ENCODE data around the gene CCDC85B. TPM values are rescaled to one million over a fixed set of nuclear protein-coding genes. Genes with fewer than 3 reads are reported as not detected.

Gene CCDC85B
- total RNA-seq, 2 donors from 2014 or later = 49.8 to 54.5 TPM

- intact Hi-C loops (cut with DNase I) = no loop called here
- 0% methylated on average over 11 to 54 of the region's 59 CpGs for WGBS, 2 donors
- ATAC-seq (peak; percentile 92), DNase-seq (peak; percentile 99 to 100 (median 99))
- no peaks in the 10 kb centered on the region for H3K27me3 ChIP-seq
- TF ChIP-seq CTCF (IDR thresholded peaks at IDR 0.05) = peak in 1 of 7 experiments; percentile 40
- peak; percentile 46 to 65 (median 53) for TF ChIP-seq POLR2A (IDR thresholded peaks at IDR 0.05)
- H3K36me3 ChIP-seq (replicated peaks in 1 of 2; ENCODE audit: insufficient read depth in 1 of 2, low read depth in 2 of 2) = peaks cover 2 to 5% of the 10 kb centered on the region in 2 donors
- peak within 1 kb of the TSS; percentile 95 to 99 for H3K4me3 ChIP-seq
- peaks cover 49% of the 10 kb centered on the region for H3K4me1 ChIP-seq
- peak within 1 kb of the TSS; percentile 81 to 88 (median 85) for H3K27ac ChIP-seq
- no peaks in the 10 kb centered on the region for H3K9me3 ChIP-seq
Measured at GRCh38 chr11:65919141-65919572, 28.7 kb downstream of the CCDC85B start, which contains the start of gene DRAP1. Gene DRAP1, plus strand, starts transcription at chr11:65919426. Its CDS starts 76 bp downstream, at chr11:65919502.

GRCh38 chr11:65919573-65920371 is 29.3 kb downstream of the CCDC85B start:
- 0% methylated on average over 42 of the region's 60 CpGs; no CpG with 5 or more reads in 1 of the 2 donors for WGBS, 2 donors
- Histone ChIP-seq H3K4me3 (peak overlapping the region; percentile 72 to 95), H3K4me1 (peaks cover 49% of the 10 kb centered on the region), H3K27ac (peak overlapping the region; percentile 72 to 88 (median 80)), H3K27me3 (no peaks in the 10 kb centered on the region), H3K36me3 (replicated peaks in 1 of 2; ENCODE audit: insufficient read depth in 1 of 2, low read depth in 2 of 2) (peaks cover 2 to 5% of the 10 kb centered on the region in 2 donors), H3K9me3 (no peaks in the 10 kb centered on the region)
- ATAC-seq (peak; percentile 13), DNase-seq (peak in 3 of 4 donors; percentile 38 to 54 (median 51))
- intact Hi-C loops (cut with DNase I) = loop anchor here (5.0 kb wide), 1 partner anchor 38 kb away; no protein-coding TSS in a partner anchor
- TF ChIP-seq CTCF (IDR thresholded peaks at IDR 0.05) (no peak), POLR2A (IDR thresholded peaks at IDR 0.05) (no peak)

GRCh38 chr11:65920372-65920802 is 29.9 kb downstream of the CCDC85B start:
- TF ChIP-seq CTCF (IDR thresholded peaks at IDR 0.05) = no peak
- TF ChIP-seq POLR2A (IDR thresholded peaks at IDR 0.05) = no peak
- no peak for ATAC-seq
- Histone ChIP-seq H3K36me3 (replicated peaks in 1 of 2; ENCODE audit: insufficient read depth in 1 of 2, low read depth in 2 of 2) (peaks cover 2 to 5% of the 10 kb centered on the region in 2 donors), H3K4me3 (peak overlapping the region; percentile 72 to 95), H3K27me3 (no peaks in the 10 kb centered on the region), H3K27ac (no peak overlapping the region), H3K4me1 (peaks cover 44% of the 10 kb centered on the region), H3K9me3 (no peaks in the 10 kb centered on the region)
- intact Hi-C loops (cut with DNase I) = loop anchor here (5.0 kb wide), 1 partner anchor 37 kb away; no protein-coding TSS in a partner anchor
- no peak for DNase-seq
- WGBS, 2 donors = 55 to 60% methylated on average over 13 of the region's 15 CpGs

- Histone ChIP-seq H3K36me3 (replicated peaks in 1 of 2; ENCODE audit: insufficient read depth in 1 of 2, low read depth in 2 of 2) (peaks cover 2 to 5% of the 10 kb centered on the region in 2 donors), H3K27ac (no peak overlapping the region), H3K27me3 (no peaks in the 10 kb centered on the region), H3K4me3 (no peak overlapping the region), H3K4me1 (peaks cover 36% of the 10 kb centered on the region), H3K9me3 (no peaks in the 10 kb centered on the region)
- WGBS, 2 donors = 73 to 96% methylated on average over 8 to 12 of the region's 12 CpGs
- intact Hi-C loops (cut with DNase I) = loop anchor here (5.0 kb wide), 1 partner anchor 36 kb away; no protein-coding TSS in a partner anchor
- TF ChIP-seq POLR2A (IDR thresholded peaks at IDR 0.05) (no peak), CTCF (IDR thresholded peaks at IDR 0.05) (no peak)
- DNase-seq (no peak), ATAC-seq (no peak)
Measured at GRCh38 chr11:65921033-65921555, 30.6 kb downstream of the CCDC85B start.

Measured in body of pancreas (tissue), 4 donors.